Measurements from ENCODE around the gene RCOR3.

GRCh38 chr1:211318576-211319280 is 59.6 kb downstream of the RCOR3 start:
- TF ChIP-seq ZNF8 (CRISPR knock-in tag; IDR thresholded peaks at IDR 0.05) = no peak
- no peak for TF ChIP-seq ESRRG (CRISPR knock-in tag; IDR thresholded peaks at IDR 0.05)
- no peak for TF ChIP-seq BACH2 (CRISPR knock-in tag; IDR thresholded peaks at IDR 0.05; ENCODE audit: borderline replicate concordance)
- TF ChIP-seq PATZ1 (CRISPR knock-in tag; IDR thresholded peaks at IDR 0.05; ENCODE audit: borderline replicate concordance) = no peak
- no peak for TF ChIP-seq ZNF565 (CRISPR knock-in tag; conservative IDR thresholded peaks at IDR 0.05; ENCODE audit: low read depth)
- no peak for TF ChIP-seq TCF4 (CRISPR knock-in tag; IDR thresholded peaks at IDR 0.05; ENCODE audit: borderline replicate concordance)
- TF ChIP-seq RARB (CRISPR knock-in tag; IDR thresholded peaks at IDR 0.05) = no peak
- no peak for TF ChIP-seq POU6F1 (CRISPR knock-in tag; IDR thresholded peaks at IDR 0.05; ENCODE audit: borderline replicate concordance, low read depth)
- no peak for TF ChIP-seq ZNF70 (CRISPR knock-in tag; IDR thresholded peaks at IDR 0.05)
- no peak for TF ChIP-seq CREB5 (CRISPR knock-in tag; IDR thresholded peaks at IDR 0.05; ENCODE audit: low read depth)
- no peak for TF ChIP-seq OSR1 (CRISPR knock-in tag; IDR thresholded peaks at IDR 0.05)
- TF ChIP-seq ZFP3 (CRISPR knock-in tag; IDR thresholded peaks at IDR 0.05) = no peak
- TF ChIP-seq ARNTL (CRISPR knock-in tag; IDR thresholded peaks at IDR 0.05; ENCODE audit: borderline replicate concordance, low read depth) = no peak
- no peak for TF ChIP-seq ZFP30 (CRISPR knock-in tag; IDR thresholded peaks at IDR 0.05)

Data from SK-N-SH treated with all-trans-retinoic acid at 6 μM for 48 hours (cell line).